SKM-1 (cell line): Measurements from ENCODE around the gene PLCL2.

ENCODE experiments used
- DNase-seq: peaks from one replicate; lab custom pipeline; 2025; ENCODE audit not compliant: unreplicated experiment; lab: John Stamatoyannopoulos, UW

Gene PLCL2

GRCh38 chr3:16884748-16885592 lies at the start of gene PLCL2:
Gene PLCL2, plus strand, starts transcription at chr3:16884955. Its CDS starts 85 bp downstream, at chr3:16885040.
- no peak for DNase-seq

- no peak for DNase-seq
Observed at GRCh38 chr3:16836505-16837237, 48.1 kb upstream of the PLCL2 start.

- no peak for DNase-seq
Observed at GRCh38 chr3:16837602-16838001, 47.2 kb upstream of the PLCL2 start.

GRCh38 chr3:16838561-16838960 lies 46.2 kb upstream of the PLCL2 start:
- no peak for DNase-seq

GRCh38 chr3:16839271-16840100 lies 45.3 kb upstream of the PLCL2 start:
- DNase-seq = no peak

GRCh38 chr3:16840101-16840424 lies 44.7 kb upstream of the PLCL2 start:
- no peak for DNase-seq

GRCh38 chr3:16841041-16841753 lies 43.6 kb upstream of the PLCL2 start:
- no peak for DNase-seq

GRCh38 chr3:16841904-16842271 lies 42.9 kb upstream of the PLCL2 start:
- DNase-seq = no peak

- DNase-seq = no peak
Observed at GRCh38 chr3:16842272-16843270, 42.2 kb upstream of the PLCL2 start.

GRCh38 chr3:16844222-16844621 lies 40.5 kb upstream of the PLCL2 start:
- no peak for DNase-seq

- DNase-seq = no peak
Observed at GRCh38 chr3:16844791-16845190, 40.0 kb upstream of the PLCL2 start.

- no peak for DNase-seq
Observed at GRCh38 chr3:16846373-16847080, 38.2 kb upstream of the PLCL2 start.

GRCh38 chr3:16848007-16848406 lies 36.7 kb upstream of the PLCL2 start:
- DNase-seq = no peak

GRCh38 chr3:16849229-16849628 lies 35.5 kb upstream of the PLCL2 start:
- no peak for DNase-seq

- peak; percentile 36 for DNase-seq
Observed at GRCh38 chr3:16849795-16850194, 35.0 kb upstream of the PLCL2 start.

GRCh38 chr3:16855497-16855896 lies 29.3 kb upstream of the PLCL2 start:
- no peak for DNase-seq

- no peak for DNase-seq
Observed at GRCh38 chr3:16860234-16860633, 24.5 kb upstream of the PLCL2 start.

- DNase-seq = no peak
Observed at GRCh38 chr3:16861432-16861831, 23.3 kb upstream of the PLCL2 start.
